MM.1S (cell line): ENCODE results near the gene CARHSP1.
"Not testable (repeated sequence)": the region's sequence is repeated elsewhere in the genome, so short reads cannot be mapped to it uniquely, and the experiment has no call there.

ENCODE experiments used
- DNase-seq: peaks from one replicate; pipeline ENCODE4 v3.0.0-alpha.2; 2015
- H2AFZ ChIP-seq: fragments of 300-600 bp; sonication (generic); 2 replicates; pipeline ENCODE4 v1.6.0; 2016; ENCODE audit warnings: antibody characterized with exemption, low read length
- H3F3A ChIP-seq: fragments of 300-600 bp; sonication (generic); 2 replicates; pipeline ENCODE4 v1.6.1; 2016; ENCODE audit warnings: mild to moderate bottlenecking, antibody characterized with exemption, low read length, moderate library complexity, mixed read lengths; ENCODE audit not compliant: insufficient read depth
- H3K27ac ChIP-seq: fragments of 300-600 bp; sonication (generic); 2 replicates; pipeline ENCODE4 v1.5.1; 2016; ENCODE audit warnings: mild to moderate bottlenecking, low read length
- H3K27me3 ChIP-seq: fragments of 300-600 bp; sonication (generic); replicated peaks from 2 replicates; pipeline ENCODE4 v1.6.0; 2016; ENCODE audit warnings: low read length; ENCODE audit not compliant: insufficient read depth
- H3K36me3 ChIP-seq: fragments of 300-600 bp; sonication (generic); replicated peaks from 2 replicates; pipeline ENCODE4 v1.6.1; 2016; ENCODE audit warnings: mild to moderate bottlenecking, low read length, mixed read lengths; ENCODE audit not compliant: insufficient read depth
- H3K4me1 ChIP-seq: fragments of 300-600 bp; sonication (generic); 2 replicates; pipeline ENCODE4 v1.6.1; 2016; ENCODE audit warnings: low read length, mixed read lengths
- H3K4me2 ChIP-seq: fragments of 300-600 bp; sonication (generic); 2 replicates; pipeline ENCODE4 v1.6.0; 2016; ENCODE audit warnings: low read depth, low read length
- H3K4me3 ChIP-seq: fragments of 300-600 bp; sonication (generic); 2 replicates; pipeline ENCODE4 v1.5.1; 2016; ENCODE audit warnings: low read length, mixed read lengths
- H3K79me2 ChIP-seq: fragments of 300-600 bp; sonication (generic); 2 replicates; pipeline ENCODE4 v1.6.1; 2016; ENCODE audit warnings: mixed run types, low read length, mixed read lengths
- H3K9ac ChIP-seq: fragments of 300-600 bp; sonication (generic); 2 replicates; pipeline ENCODE4 v1.6.1; 2016; ENCODE audit warnings: low read length, mixed read lengths
- H3K9me2 ChIP-seq: fragments of 300-600 bp; sonication (generic); replicated peaks from 2 replicates; pipeline ENCODE4 v1.6.1; 2016; ENCODE audit warnings: mild to moderate bottlenecking, low read length, mixed read lengths; ENCODE audit not compliant: insufficient read depth
- H3K9me3 ChIP-seq: fragments of 300-600 bp; sonication (generic); replicated peaks from 2 replicates; pipeline ENCODE4 v1.6.1; 2016; ENCODE audit warnings: mild to moderate bottlenecking, low read length, mixed read lengths; ENCODE audit not compliant: insufficient read depth
- H4K20me1 ChIP-seq: fragments of 300-600 bp; sonication (generic); 2 replicates; pipeline ENCODE4 v1.6.1; 2016; ENCODE audit warnings: mild to moderate bottlenecking, low read length, moderate library complexity, mixed read lengths; ENCODE audit not compliant: insufficient read depth
- CTCF ChIP-seq: fragments of 300-600 bp; sonication (generic); IDR thresholded peaks from 2 replicates; pipeline ENCODE4 v1.5.1; 2016; ENCODE audit warnings: antibody characterized with exemption, low read length, mixed read lengths
- EZH2 ChIP-seq: fragments of 300-600 bp; sonication (generic); optimal IDR thresholded peaks from 2 replicates; pipeline ENCODE3; 2017; ENCODE audit warnings: low read depth, mild to moderate bottlenecking, antibody characterized with exemption, low read length, mixed read lengths
- EZH2phosphoT487 ChIP-seq: fragments of 300-600 bp; sonication (generic); IDR thresholded peaks from 2 replicates; pipeline ENCODE4 v1.6.1; 2018; ENCODE audit warnings: antibody characterized with exemption, low read length

CARHSP1 gene

GRCh38 chr16:8880839-8881510 lies 12.2 kb upstream of the CARHSP1 start:
- TF ChIP-seq CTCF (no peak), EZH2phosphoT487 (no peak), EZH2 (no peak)
- Histone ChIP-seq H3K36me3 (no peaks in the 10 kb centered on the region), H3K79me2 (no peaks in the 10 kb centered on the region), H3K4me3 (no peak overlapping the region), H2AFZ (no peak overlapping the region), H3K9me2 (no peaks in the 10 kb centered on the region), H3K4me1 (no peaks in the 10 kb centered on the region), H3K9ac (no peak overlapping the region), H3F3A (no peaks in the 10 kb centered on the region), H3K4me2 (no peak overlapping the region), H4K20me1 (no peaks in the 10 kb centered on the region), H3K27ac (no peak overlapping the region), H3K9me3 (no peaks in the 10 kb centered on the region), H3K27me3 (no peaks in the 10 kb centered on the region)
- DNase-seq, result no peak

GRCh38 chr16:8878523-8878911 lies 9.7 kb upstream of the CARHSP1 start:
- TF ChIP-seq EZH2phosphoT487 (no peak), EZH2 (no peak), CTCF (no peak)
- Histone ChIP-seq H3K4me2 (no peak overlapping the region), H3K4me3 (no peak overlapping the region)

GRCh38 chr16:8877894-8878522 lies 9.2 kb upstream of the CARHSP1 start:
- Histone ChIP-seq H3K4me2 (no peak overlapping the region), H4K20me1 (no peaks in the 10 kb centered on the region), H3K4me1 (no peaks in the 10 kb centered on the region), H3K9me2 (no peaks in the 10 kb centered on the region), H3K36me3 (no peaks in the 10 kb centered on the region), H3K79me2 (no peaks in the 10 kb centered on the region), H3K9ac (no peak overlapping the region), H3K9me3 (no peaks in the 10 kb centered on the region), H3F3A (no peaks in the 10 kb centered on the region), H3K27ac (no peak overlapping the region), H3K27me3 (no peaks in the 10 kb centered on the region), H2AFZ (no peak overlapping the region), H3K4me3 (no peak overlapping the region)
- no peak for DNase-seq
- TF ChIP-seq EZH2phosphoT487 (no peak), CTCF (no peak), EZH2 (no peak)

More at GRCh38 chr16:8878523-8878911, 9.7 kb upstream of the CARHSP1 start:
- no peaks in the 10 kb centered on the region for H3K9me3 ChIP-seq
- no peaks in the 10 kb centered on the region for H3K36me3 ChIP-seq
- DNase-seq, result no peak
- no peaks in the 10 kb centered on the region for H3F3A ChIP-seq
- H3K79me2 ChIP-seq, result no peaks in the 10 kb centered on the region
- H3K4me1 ChIP-seq, result no peaks in the 10 kb centered on the region
- no peaks in the 10 kb centered on the region for H4K20me1 ChIP-seq
- H2AFZ ChIP-seq, result no peak overlapping the region
- H3K27me3 ChIP-seq, result no peaks in the 10 kb centered on the region
- no peak overlapping the region for H3K9ac ChIP-seq
- no peaks in the 10 kb centered on the region for H3K9me2 ChIP-seq
- no peak overlapping the region for H3K27ac ChIP-seq

GRCh38 chr16:8875317-8875716 lies 6.5 kb upstream of the CARHSP1 start:
- not testable (repeated sequence) for H4K20me1 ChIP-seq, H3F3A ChIP-seq, H3K4me2 ChIP-seq, H2AFZ ChIP-seq, H3K4me1 ChIP-seq, H3K27me3 ChIP-seq, H3K36me3 ChIP-seq, H3K9me2 ChIP-seq, DNase-seq, H3K9me3 ChIP-seq, H3K27ac ChIP-seq, H3K4me3 ChIP-seq, H3K9ac ChIP-seq, H3K79me2 ChIP-seq
